ENCODE measurements around the gene FAM124A. TPM values are rescaled to one million over a fixed set of nuclear protein-coding genes. Genes with fewer than 3 reads are reported as not detected.
"Not testable (repeated sequence)": the region's sequence is repeated elsewhere in the genome, so short reads cannot be mapped to it uniquely, and the experiment has no call there.

Gene FAM124A
- total RNA-seq, 1 experiment from 2014 or later, result 1.0 TPM

- no peak for DNase-seq (ENCODE audit: low spot score)
Measured at GRCh38 chr13:51269039-51269438, 46.8 kb downstream of the FAM124A start.

GRCh38 chr13:51270623-51271415 lies 48.6 kb downstream of the FAM124A start:
- DNase-seq (ENCODE audit: low spot score), result no peak

GRCh38 chr13:51271528-51272085 lies 49.4 kb downstream of the FAM124A start:
- no peak for DNase-seq (ENCODE audit: low spot score)

- no peak for DNase-seq (ENCODE audit: low spot score)
Measured at GRCh38 chr13:51275101-51275500, 52.9 kb downstream of the FAM124A start.

GRCh38 chr13:51276636-51277035 lies 54.4 kb downstream of the FAM124A start:
- no peak for DNase-seq (ENCODE audit: low spot score)

GRCh38 chr13:51277928-51278327 lies 55.7 kb downstream of the FAM124A start:
- no peak for DNase-seq (ENCODE audit: low spot score)

GRCh38 chr13:51278426-51279130 lies 56.4 kb downstream of the FAM124A start:
- no peak for DNase-seq (ENCODE audit: low spot score)

- no peak for DNase-seq (ENCODE audit: low spot score)
Measured at GRCh38 chr13:51280379-51280940, 58.3 kb downstream of the FAM124A start.

GRCh38 chr13:51282322-51282721 lies 60.1 kb downstream of the FAM124A start:
- DNase-seq (ENCODE audit: low spot score), result no peak

- DNase-seq (ENCODE audit: low spot score), result not testable (repeated sequence)
Measured at GRCh38 chr13:51282923-51283322, 60.7 kb downstream of the FAM124A start.

- no peak for DNase-seq (ENCODE audit: low spot score)
Measured at GRCh38 chr13:51283371-51283770, 61.2 kb downstream of the FAM124A start.

- DNase-seq (ENCODE audit: low spot score), result no peak
Measured at GRCh38 chr13:51284339-51284738, 62.1 kb downstream of the FAM124A start.

- DNase-seq (ENCODE audit: low spot score), result peak; percentile 33
Measured at GRCh38 chr13:51286135-51287002, 64.2 kb downstream of the FAM124A start.

GRCh38 chr13:51287758-51288157 lies 65.6 kb downstream of the FAM124A start:
- no peak for DNase-seq (ENCODE audit: low spot score)

- not testable (repeated sequence) for DNase-seq (ENCODE audit: low spot score)
Measured at GRCh38 chr13:51288254-51288653, 66.1 kb downstream of the FAM124A start.

- peak; percentile 3 for DNase-seq (ENCODE audit: low spot score)
Measured at GRCh38 chr13:51291341-51291740, 69.1 kb downstream of the FAM124A start.

GRCh38 chr13:51292000-51292565 lies 69.9 kb downstream of the FAM124A start:
- peak; percentile 29 for DNase-seq (ENCODE audit: low spot score)

- DNase-seq (ENCODE audit: low spot score), result no peak
Measured at GRCh38 chr13:51297556-51297955, 75.4 kb downstream of the FAM124A start.

GRCh38 chr13:51298812-51299211 lies 76.6 kb downstream of the FAM124A start:
- DNase-seq (ENCODE audit: low spot score), result no peak

GRCh38 chr13:51303063-51303552 lies 80.9 kb downstream of the FAM124A start:
- no peak for DNase-seq (ENCODE audit: low spot score)

GRCh38 chr13:51303882-51304281 lies 81.7 kb downstream of the FAM124A start:
- DNase-seq (ENCODE audit: low spot score), result no peak

Measured in H4 (cell line).